HG03159 (cell line): ENCODE results near the gene LMTK3.
A peak's percentile ranks its signal among the peaks of the same experiment; 100 is the strongest.
"Not testable (repeated sequence)": the region's sequence is repeated elsewhere in the genome, so short reads cannot be mapped to it uniquely, and the experiment has no call there.

ENCODE experiments used
- ATAC-seq: cut with Tn5 transposase; IDR thresholded peaks from one replicate; pipeline ENCODE4 v1.9.1; 2021; ENCODE audit warnings: mild to moderate bottlenecking, moderate library complexity; ENCODE audit not compliant: unreplicated experiment

Gene LMTK3

GRCh38 chr19:48490981-48491792, 20.4 kb downstream of the LMTK3 start:
- ATAC-seq, result no peak

- peak; percentile 34 for ATAC-seq
These were observed 21.9 kb downstream of the LMTK3 start for GRCh38 chr19:48489608-48490216.

GRCh38 chr19:48488478-48488877, 23.2 kb downstream of the LMTK3 start:
- ATAC-seq, result not testable (repeated sequence)

GRCh38 chr19:48487948-48488347, 23.7 kb downstream of the LMTK3 start:
- no peak for ATAC-seq

GRCh38 chr19:48487544-48487943, 24.1 kb downstream of the LMTK3 start:
- ATAC-seq, result no peak

- not testable (repeated sequence) for ATAC-seq
These were observed 24.9 kb downstream of the LMTK3 start for GRCh38 chr19:48486706-48487105.

- no peak for ATAC-seq
These were observed 26.6 kb downstream of the LMTK3 start for GRCh38 chr19:48484931-48485612.

- no peak for ATAC-seq
These were observed 27.3 kb downstream of the LMTK3 start for GRCh38 chr19:48484247-48484893.

- ATAC-seq, result no peak
These were observed 28.3 kb downstream of the LMTK3 start for GRCh38 chr19:48483301-48483700.

- ATAC-seq, result no peak
These were observed 29.6 kb downstream of the LMTK3 start for GRCh38 chr19:48481846-48482639.

GRCh38 chr19:48480558-48481500, 30.8 kb downstream of the LMTK3 start:
- no peak for ATAC-seq

- ATAC-seq, result no peak
These were observed 31.5 kb downstream of the LMTK3 start for GRCh38 chr19:48480183-48480557.

- no peak for ATAC-seq
These were observed 31.9 kb downstream of the LMTK3 start for GRCh38 chr19:48479686-48480085.

- ATAC-seq, result no peak
These were observed 33.0 kb downstream of the LMTK3 start for GRCh38 chr19:48478339-48479256.

GRCh38 chr19:48477698-48478338, 33.8 kb downstream of the LMTK3 start:
- ATAC-seq, result no peak

- no peak for ATAC-seq
These were observed 34.5 kb downstream of the LMTK3 start for GRCh38 chr19:48477067-48477685.

GRCh38 chr19:48476176-48476575, 35.5 kb downstream of the LMTK3 start:
- ATAC-seq, result no peak
